Uterus (tissue), 2 donors: ENCODE measurements around the gene DNAJC7.

Source experiments
- CTCF ChIP-seq, 4 experiments: fragments of 200-600 bp in 2 of 4; fragments of 450-650 bp in 2 of 4; sonication (generic) in 2 of 4; IDR thresholded peaks; one replicate each; pipeline ENCODE4 v1.5.1; 2016 to 2019; ENCODE audit warnings: antibody characterized with exemption in 4 of 4, mild to moderate bottlenecking in 2 of 4, moderate library complexity in 1 of 4
- POLR2A ChIP-seq, 2 donors: fragments of 450-650 bp; IDR thresholded peaks; one replicate each; pipeline ENCODE4 v1.6.1; 2016; ENCODE audit warnings: antibody characterized with exemption in 2 of 2, mild to moderate bottlenecking in 1 of 2, moderate library complexity in 1 of 2

DNA sequence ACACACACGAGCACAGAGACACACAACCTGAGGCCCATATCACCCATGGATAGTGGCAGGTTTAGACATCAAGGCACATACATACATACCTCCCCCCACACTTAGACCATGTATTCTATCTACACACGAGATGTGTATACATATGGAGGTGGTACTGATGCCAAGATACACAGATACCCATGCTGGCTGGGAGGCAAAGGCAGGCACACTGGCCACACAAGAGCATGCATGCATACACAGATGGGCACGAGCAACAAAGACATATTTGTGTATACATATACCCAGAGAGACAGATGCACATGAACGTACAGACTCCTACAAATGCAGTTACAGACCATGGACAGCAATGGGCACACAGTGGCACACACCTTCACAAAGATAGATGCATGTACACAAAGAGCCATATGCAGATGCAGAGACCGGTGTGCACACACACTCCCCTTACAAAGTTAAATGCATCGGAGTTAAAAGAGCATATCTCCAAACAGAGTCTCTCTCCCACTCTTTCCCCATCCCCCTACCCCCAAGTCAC is 35.2 kb upstream of the DNAJC7 start:
- TF ChIP-seq CTCF (IDR thresholded peaks at IDR 0.05) (no peak), POLR2A (IDR thresholded peaks at IDR 0.05) (no peak)
